ENCODE results near the gene MTHFD1L. TPM values are rescaled to one million over a fixed set of nuclear protein-coding genes. Genes with fewer than 3 reads are reported as not detected.

MTHFD1L gene
- total RNA-seq, 1 experiment from 2014 or later: 32.0 TPM

Small RNA genes within 50 kb of the gene (small RNA-seq; reads per million reads assigned to genes)
- gene RNU6-302P: 0 reads per million in 2 experiments
